Gastroesophageal sphincter (tissue), 4 donors: ENCODE results near the gene APBA2. TPM values are rescaled to one million over a fixed set of nuclear protein-coding genes. Genes with fewer than 3 reads are reported as not detected.
A peak's percentile ranks its signal among the peaks of the same experiment; 100 is the strongest.

Experiments
- ATAC-seq: fragments of 150-250 bp; one replicate; pipeline ENCODE4 v1.9.1; 2016; ENCODE audit warnings: mild to moderate bottlenecking, moderate library complexity
- H3K27ac ChIP-seq, 4 donors: fragments of 200-600 bp; sonication (generic) in 3 of 4; 1 replicate in 3 of 4; 2 replicates in 1 of 4; pipeline ENCODE4 v1.5.1; 2016 to 2019
- H3K27me3 ChIP-seq: fragments of 200-600 bp; sonication (generic); one replicate; pipeline ENCODE4 v1.5.1; 2019
- H3K36me3 ChIP-seq, 2 donors: fragments of 200-600 bp; sonication (generic); one replicate each; pipeline ENCODE4 v1.5.1; 2019; ENCODE audit warnings: control low read depth in 1 of 2
- H3K4me1 ChIP-seq, 3 donors: fragments of 200-600 bp; sonication (generic); 1 replicate in 2 of 3; 2 replicates in 1 of 3; pipeline ENCODE4 v1.5.1; 2016 to 2019; ENCODE audit warnings: control low read depth in 2 of 3
- H3K4me3 ChIP-seq, 2 donors: fragments of 200-600 bp; sonication (generic); one replicate each; pipeline ENCODE4 v1.5.1; 2019; ENCODE audit warnings: mild to moderate bottlenecking in 1 of 2, moderate library complexity in 1 of 2
- H3K9me3 ChIP-seq, 3 donors: fragments of 200-600 bp; sonication (generic); one replicate each; pipeline ENCODE4 v1.5.1; 2017 to 2019; ENCODE audit warnings: control low read depth in 2 of 3
- EP300 ChIP-seq: sonication (generic); formaldehyde crosslinking; IDR thresholded peaks from one replicate; pipeline ENCODE4 v1.6.1; 2017; ENCODE audit warnings: antibody characterized with exemption, mild to moderate bottlenecking
- POLR2A ChIP-seq, 2 donors: fragments of 450-650 bp; IDR thresholded peaks; one replicate each; pipeline ENCODE4 v1.6.1; 2017; ENCODE audit warnings: antibody characterized with exemption in 2 of 2, mild to moderate bottlenecking in 2 of 2, moderate library complexity in 1 of 2
- POLR2AphosphoS5 ChIP-seq: sonication (generic); formaldehyde crosslinking; IDR thresholded peaks from one replicate; pipeline ENCODE4 v1.6.1; 2017; ENCODE audit warnings: antibody characterized with exemption
- WGBS, 2 donors: methylation state at CpG; one replicate each; pipeline ENCODE4 v1.1.5; 2018; ENCODE audit warnings: low coverage in 1 of 2; 5-methylcytosine and 5-hydroxymethylcytosine counted together
- total RNA-seq, 4 donors: library from RNA; depleted of rRNA; stranded (reverse); fragments of >200 nt; gene quantifications; one replicate each; pipeline ENCODE4 v1.1.0, GENCODE V29; 2016
- TF ChIP-seq, protein P1 (sequence below), 4 experiments: fragments of 200-600 bp in 2 of 4; fragments of 450-650 bp in 2 of 4; sonication (generic) in 1 of 4; IDR thresholded peaks; one replicate each; pipeline ENCODE4 v1.5.1; 2017 to 2019; ENCODE audit warnings: antibody characterized with exemption in 4 of 4, mild to moderate bottlenecking in 2 of 4, moderate library complexity in 2 of 4

Gene APBA2
- total RNA-seq, 4 donors from 2014 or later = 3.1 to 14.9 (median 4.2) TPM

- Histone ChIP-seq H3K27ac (no peak overlapping the region), H3K4me1 (peaks cover 0 to 11% (median 0%) of the 10 kb centered on the region in 3 donors), H3K27me3 (peaks cover 63% of the 10 kb centered on the region), H3K4me3 (no peak overlapping the region), H3K36me3 (no peaks in the 10 kb centered on the region), H3K9me3 (no peaks in the 10 kb centered on the region)
- peak; percentile 46 for ATAC-seq
- 10 to 13% methylated on average over 15 of the region's 31 CpGs for WGBS, 2 donors
- TF ChIP-seq POLR2A (IDR thresholded peaks at IDR 0.05) = no peak
- TF ChIP-seq, protein P1, sequence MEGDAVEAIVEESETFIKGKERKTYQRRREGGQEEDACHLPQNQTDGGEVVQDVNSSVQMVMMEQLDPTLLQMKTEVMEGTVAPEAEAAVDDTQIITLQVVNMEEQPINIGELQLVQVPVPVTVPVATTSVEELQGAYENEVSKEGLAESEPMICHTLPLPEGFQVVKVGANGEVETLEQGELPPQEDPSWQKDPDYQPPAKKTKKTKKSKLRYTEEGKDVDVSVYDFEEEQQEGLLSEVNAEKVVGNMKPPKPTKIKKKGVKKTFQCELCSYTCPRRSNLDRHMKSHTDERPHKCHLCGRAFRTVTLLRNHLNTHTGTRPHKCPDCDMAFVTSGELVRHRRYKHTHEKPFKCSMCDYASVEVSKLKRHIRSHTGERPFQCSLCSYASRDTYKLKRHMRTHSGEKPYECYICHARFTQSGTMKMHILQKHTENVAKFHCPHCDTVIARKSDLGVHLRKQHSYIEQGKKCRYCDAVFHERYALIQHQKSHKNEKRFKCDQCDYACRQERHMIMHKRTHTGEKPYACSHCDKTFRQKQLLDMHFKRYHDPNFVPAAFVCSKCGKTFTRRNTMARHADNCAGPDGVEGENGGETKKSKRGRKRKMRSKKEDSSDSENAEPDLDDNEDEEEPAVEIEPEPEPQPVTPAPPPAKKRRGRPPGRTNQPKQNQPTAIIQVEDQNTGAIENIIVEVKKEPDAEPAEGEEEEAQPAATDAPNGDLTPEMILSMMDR (IDR thresholded peaks at IDR 0.05) = peak in 3 of 4 experiments; percentile 35 to 84 (median 41)
These were observed 254.0 kb downstream of the APBA2 start for GRCh38 chr15:29139540-29140459.

- no peak for ATAC-seq
- no peak overlapping the region for H3K4me3 ChIP-seq
- peaks cover 63% of the 10 kb centered on the region for H3K27me3 ChIP-seq
- H3K36me3 ChIP-seq = no peaks in the 10 kb centered on the region
- 34% methylated on average over 3 to 5 of the region's 15 CpGs for WGBS, 2 donors
- H3K27ac ChIP-seq = no peak overlapping the region
- no peaks in the 10 kb centered on the region for H3K9me3 ChIP-seq
- peaks cover 0 to 11% (median 0%) of the 10 kb centered on the region in 3 donors for H3K4me1 ChIP-seq
- TF ChIP-seq POLR2A (IDR thresholded peaks at IDR 0.05) (no peak), EP300 (no peak), POLR2AphosphoS5 (no peak)
- TF ChIP-seq, protein P1 (IDR thresholded peaks at IDR 0.05) = no peak
These were observed 254.9 kb downstream of the APBA2 start for GRCh38 chr15:29140475-29141307.

- peaks cover 56% of the 10 kb centered on the region for H3K27me3 ChIP-seq
- 60 to 73% methylated on average over 1 to 2 of the region's 12 CpGs for WGBS, 2 donors
These were observed 255.7 kb downstream of the APBA2 start for GRCh38 chr15:29141308-29142128.

GRCh38 chr15:29142129-29142747, 256.5 kb downstream of the APBA2 start:
- H3K36me3 ChIP-seq = no peaks in the 10 kb centered on the region
- H3K9me3 ChIP-seq = no peaks in the 10 kb centered on the region
- H3K4me1 ChIP-seq = peaks cover 0 to 11% (median 0%) of the 10 kb centered on the region in 3 donors
- no peak for TF ChIP-seq EP300
- no peak overlapping the region for H3K27ac ChIP-seq
- WGBS, 2 donors = 70 to 76% methylated on average over 3 of the region's 8 CpGs
- ATAC-seq = no peak
- H3K4me3 ChIP-seq = no peak overlapping the region
- H3K27me3 ChIP-seq = peaks cover 51% of the 10 kb centered on the region

More at GRCh38 chr15:29141308-29142128, 255.7 kb downstream of the APBA2 start:
- Histone ChIP-seq H3K27ac (no peak overlapping the region), H3K4me1 (peaks cover 0 to 11% (median 0%) of the 10 kb centered on the region in 3 donors), H3K4me3 (no peak overlapping the region), H3K36me3 (no peaks in the 10 kb centered on the region), H3K9me3 (no peaks in the 10 kb centered on the region)
- ATAC-seq = no peak
- TF ChIP-seq POLR2AphosphoS5 = no peak
- no peak for TF ChIP-seq POLR2A (IDR thresholded peaks at IDR 0.05)
- TF ChIP-seq, protein P1 (IDR thresholded peaks at IDR 0.05) = no peak
- TF ChIP-seq EP300 = no peak
